IMR-90 (cell line): ENCODE measurements around the gene ARSB. TPM values are rescaled to one million over a fixed set of nuclear protein-coding genes. Genes with fewer than 3 reads are reported as not detected.

ENCODE experiments used
- ATAC-seq: fragments of 200-7000 bp; cut with Tn5 transposase; 2 replicates; pipeline ENCODE4 v1.9.1; 2020; ENCODE audit warnings: low read depth, mild to moderate bottlenecking, moderate library complexity
- BruUV-seq: library from RNA; stranded (reverse); fragments of 400-500 nt; replicated peaks from 2 replicates; lab custom pipeline; 2021; lab: Mats Ljungman, UMichigan
- CTCF ChIA-PET: fragments of 300-600 bp; formaldehyde crosslinking; extraction: SDS; loops from one replicate; lab custom pipeline; 2021; ENCODE audit warnings: antibody characterized with exemption; lab: Yijun Ruan, JAX
- POLR2A ChIA-PET: fragments of 300-600 bp; sonication (Branson Sonifier 250); formaldehyde crosslinking; loops from one replicate; lab custom pipeline; 2022; ENCODE audit warnings: antibody characterized with exemption; ENCODE audit not compliant: unreplicated experiment; lab: Charles Lee
- DNase-seq: peaks from one replicate; pipeline ENCODE4 v3.0.0; 2013
- H2AFZ ChIP-seq: replicated peaks from 2 replicates; pipeline ENCODE3; 2013; ENCODE audit warnings: low read length, mild to moderate bottlenecking; ENCODE audit not compliant: poor library complexity
- H2AK5ac ChIP-seq: 2 replicates; pipeline ENCODE4 v1.6.1; 2013; ENCODE audit warnings: low read depth, low read length, inconsistent platforms
- H2AK9ac ChIP-seq: replicated peaks from 2 replicates; pipeline ENCODE3; 2013; ENCODE audit warnings: mild to moderate bottlenecking, low read depth, low read length, moderate library complexity; ENCODE audit not compliant: poor library complexity
- H2BK120ac ChIP-seq: 2 replicates; pipeline ENCODE4 v1.6.1; 2013; ENCODE audit warnings: low read depth, low read length, inconsistent platforms
- H2BK15ac ChIP-seq: 3 replicates; pipeline ENCODE4 v1.6.1; 2013; ENCODE audit warnings: low read depth, low read length, inconsistent platforms
- H2BK20ac ChIP-seq: 2 replicates; pipeline ENCODE4 v1.6.1; 2013; ENCODE audit warnings: low read depth, mild to moderate bottlenecking, inconsistent platforms, low read length, moderate library complexity
- H2BK5ac ChIP-seq: 2 replicates; pipeline ENCODE4 v1.6.1; 2013; ENCODE audit warnings: mild to moderate bottlenecking, low read depth, low read length, inconsistent platforms; ENCODE audit not compliant: poor library complexity, severe bottlenecking
- H3K14ac ChIP-seq: replicated peaks from 2 replicates; pipeline ENCODE4 v1.6.1; 2013; ENCODE audit warnings: low read depth, low read length, inconsistent platforms
- H3K18ac ChIP-seq: 2 replicates; pipeline ENCODE4 v1.6.1; 2013; ENCODE audit warnings: low read depth, low read length, control low read depth
- H3K23ac ChIP-seq: 2 replicates; pipeline ENCODE4 v1.6.1; 2013; ENCODE audit warnings: low read depth, low read length, inconsistent platforms
- H3K27ac ChIP-seq: 2 replicates; pipeline ENCODE4 v1.5.1; 2013; ENCODE audit warnings: mild to moderate bottlenecking, control low read depth, low read length; ENCODE audit not compliant: insufficient read depth
- H3K27me3 ChIP-seq: 2 replicates; pipeline ENCODE4 v1.6.1; 2013; ENCODE audit warnings: low read length; ENCODE audit not compliant: control insufficient read depth, insufficient read depth
- H3K36me3 ChIP-seq: 2 replicates; pipeline ENCODE4 v1.6.1; 2013; ENCODE audit warnings: low read length, mixed read lengths; ENCODE audit not compliant: control insufficient read depth, insufficient read depth
- H3K4ac ChIP-seq: 2 replicates; pipeline ENCODE4 v1.6.1; 2013; ENCODE audit warnings: low read depth, low read length, inconsistent platforms
- H3K4me1 ChIP-seq: 2 replicates; pipeline ENCODE4 v1.6.1; 2013; ENCODE audit warnings: low read length, mixed read lengths; ENCODE audit not compliant: control insufficient read depth, insufficient read depth
- H3K4me2 ChIP-seq: 2 replicates; pipeline ENCODE4 v1.6.1; 2013; ENCODE audit warnings: low read depth, mild to moderate bottlenecking, control low read depth, low read length, moderate library complexity
- H3K4me3 ChIP-seq: 2 replicates; pipeline ENCODE4 v1.5.1; 2013; ENCODE audit warnings: low read depth, mild to moderate bottlenecking, control low read depth, low read length, moderate library complexity; ENCODE audit not compliant: insufficient read depth
- H3K56ac ChIP-seq: 2 replicates; pipeline ENCODE4 v1.6.1; 2013; ENCODE audit warnings: low read length, inconsistent platforms; ENCODE audit not compliant: insufficient read depth; ENCODE audit errors: extremely low read depth
- H3K79me1 ChIP-seq, 2 experiments: 2 replicates each; pipeline ENCODE4 v1.6.1; 2013; ENCODE audit warnings: low read length in 2 of 2, inconsistent platforms in 1 of 2, low read depth in 1 of 2
- H3K9ac ChIP-seq: 2 replicates; pipeline ENCODE4 v1.6.1; 2013; ENCODE audit warnings: low read depth, low read length, control low read depth
- H3K9me1 ChIP-seq: 2 replicates; pipeline ENCODE4 v1.6.1; 2013; ENCODE audit warnings: low read length, inconsistent platforms; ENCODE audit not compliant: insufficient read depth
- H3K9me3 ChIP-seq: 2 replicates; pipeline ENCODE4 v1.6.1; 2013; ENCODE audit warnings: low read length; ENCODE audit not compliant: control insufficient read depth, insufficient read depth
- H4K20me1 ChIP-seq: 2 replicates; pipeline ENCODE4 v1.6.1; 2013; ENCODE audit warnings: low read length, inconsistent platforms; ENCODE audit not compliant: insufficient read depth
- H4K5ac ChIP-seq: 2 replicates; pipeline ENCODE4 v1.6.1; 2013; ENCODE audit warnings: mild to moderate bottlenecking, low read depth, low read length, control low read depth
- H4K8ac ChIP-seq, 2 experiments: 2 replicates each; pipeline ENCODE4 v1.6.1; 2013; ENCODE audit warnings: low read depth in 2 of 2, low read length in 2 of 2, control low read depth in 1 of 2, inconsistent platforms in 1 of 2
- H4K91ac ChIP-seq: 2 replicates; pipeline ENCODE4 v1.6.1; 2013; ENCODE audit warnings: low read depth, low read length, inconsistent platforms; ENCODE audit not compliant: insufficient read depth
- MAZ ChIP-seq: IDR thresholded peaks from 2 replicates; pipeline ENCODE4 v1.6.1; 2012; ENCODE audit warnings: low read depth, mild to moderate bottlenecking, low read length, improper control_type of control experiment, moderate library complexity, borderline replicate concordance
- WGBS, 2 experiments: methylation state at CpG; one replicate each; pipeline versions ENCODE4 v1.1.5 to v1.1.7; 2013; ENCODE audit warnings: missing lambda C conversion rate in 2 of 2; ENCODE audit not compliant: insufficient read length in 1 of 2; ENCODE audit errors: extremely low coverage in 2 of 2; 5-methylcytosine and 5-hydroxymethylcytosine counted together
- dilution Hi-C: fragments of 300-500 bp; cut with HindIII; formaldehyde crosslinking; loops from one replicate; pipeline ENCODE4 v1.14.3; 2018; ENCODE audit warnings: low sequenced_read_pairs; ENCODE audit not compliant: unreplicated experiment
- in situ Hi-C: fragments of 300-500 bp; cut with MboI; formaldehyde crosslinking; loops from 3 replicates; pipeline ENCODE4 v1.14.3; 2019; ENCODE audit warnings: low sequenced_read_pairs, inconsistent platforms, mixed read lengths
- intact Hi-C: fragments of 100-400 bp; cut with micrococcal nuclease; formaldehyde crosslinking; loops from 2 replicates; pipeline ENCODE4 v1.10.0; 2022
- polyA plus RNA-seq, 3 experiments: library from polyadenylated mRNA; depleted of rRNA; stranded (reverse); fragments of >200 nt; gene quantifications; 2 replicates each; pipeline ENCODE4 v1.2.3, GENCODE V29; 2012; ENCODE audit warnings: low replicate concordance in 1 of 3
- total RNA-seq: library from RNA; depleted of rRNA; stranded (reverse); fragments of >200 nt; gene quantifications from 2 replicates; pipeline ENCODE4 v1.2.3, GENCODE V29; 2012

The ARSB gene
- total and polyA plus RNA-seq, 2 of the 4 experiments (the other 2 are of a cell fraction), result 16.0 to 16.3 TPM

- no peak overlapping the region for H2AFZ ChIP-seq
- no peak overlapping the region for H4K8ac ChIP-seq
- no peak overlapping the region for H3K14ac ChIP-seq
- no peak overlapping the region for H3K9ac ChIP-seq
- H4K91ac ChIP-seq, result no peak overlapping the region
- ChIA-PET CTCF (interaction anchor here (0.6 kb wide), 1 partner anchor 1756 kb away, joined by 3 read pairs; no protein-coding TSS in a partner anchor), POLR2A (no interaction called here)
- H3K4me3 ChIP-seq, result no peak overlapping the region
- no peak overlapping the region for H2AK5ac ChIP-seq
- in situ Hi-C loops, result no loop called here
- H3K18ac ChIP-seq, result no peak overlapping the region
- no peak overlapping the region for H3K56ac ChIP-seq
- H3K4ac ChIP-seq, result no peak overlapping the region
- TF ChIP-seq MAZ, result no peak
- WGBS, 2 experiments, result no CpG with 5 or more reads among the region's 3 CpGs
- H3K9me3 ChIP-seq, result no peaks in the 10 kb centered on the region
- H3K23ac ChIP-seq, result no peak overlapping the region
- no peak overlapping the region for H3K4me2 ChIP-seq
- dilution Hi-C loops, result no loop called here
- no peak overlapping the region for H2BK5ac ChIP-seq
- H3K36me3 ChIP-seq, result no peaks in the 10 kb centered on the region
- peaks cover 0 to 2% of the 10 kb centered on the region in 2 experiments; a peak in 1 of 4 replicates for H3K79me1 ChIP-seq
- no peak overlapping the region for H2BK120ac ChIP-seq
- H3K9me1 ChIP-seq, result no peaks in the 10 kb centered on the region
- ATAC-seq, result no peak
- intact Hi-C loops, result no loop called here
- no peaks in the 10 kb centered on the region for H3K27me3 ChIP-seq
- H3K4me1 ChIP-seq, result peaks cover 5% of the 10 kb centered on the region; the same call in 1 of the 2 replicates
- H2BK15ac ChIP-seq, result no peak overlapping the region
- H2AK9ac ChIP-seq, result no peak overlapping the region
- H2BK20ac ChIP-seq, result no peak overlapping the region
- no TSS peak for BruUV-seq
- DNase-seq, result no peak
- no peak overlapping the region for H3K27ac ChIP-seq
- no peak overlapping the region for H4K5ac ChIP-seq
- no peaks in the 10 kb centered on the region for H4K20me1 ChIP-seq
These were observed 69.9 kb downstream of the ARSB start for GRCh38 chr5:78915170-78915569.
